Fibroblast of lung (primary cell): ENCODE measurements around the gene ZNF467. TPM values are rescaled to one million over a fixed set of nuclear protein-coding genes. Genes with fewer than 3 reads are reported as not detected.

Experiments used
- DNase-seq, 2 donors: peaks; one replicate each; pipeline versions ENCODE4 v3.0.0 to v3.0.0-alpha.2; 2010; ENCODE audit warnings: low read depth in 2 of 2
- H2AFZ ChIP-seq: 2 replicates; pipeline ENCODE4 v1.5.1; 2012; ENCODE audit warnings: low read length, control low read depth, inconsistent platforms
- H3K27ac ChIP-seq: 2 replicates; pipeline ENCODE4 v1.5.1; 2011; ENCODE audit warnings: low read length, control low read depth; ENCODE audit not compliant: insufficient read depth
- H3K27me3 ChIP-seq: 2 replicates; pipeline ENCODE4 v1.5.1; 2011; ENCODE audit warnings: mild to moderate bottlenecking, low read length; ENCODE audit not compliant: control insufficient read depth, insufficient read depth
- H3K36me3 ChIP-seq: 2 replicates; pipeline ENCODE4 v1.5.1; 2011; ENCODE audit warnings: low read length; ENCODE audit not compliant: control insufficient read depth, insufficient read depth
- H3K4me1 ChIP-seq: 2 replicates; pipeline ENCODE4 v1.5.1; 2011; ENCODE audit warnings: low read length; ENCODE audit not compliant: control insufficient read depth, insufficient read depth; ENCODE audit errors: extremely low read depth
- H3K4me2 ChIP-seq: 2 replicates; pipeline ENCODE4 v1.5.1; 2011; ENCODE audit warnings: low read length, control low read depth; ENCODE audit not compliant: insufficient read depth; ENCODE audit errors: extremely low read depth
- H3K4me3 ChIP-seq, 4 experiments: fragments of 200-600 bp in 1 of 4; sonication (generic) in 1 of 4; replicated peaks in 1 of 4; 2 replicates each; pipeline ENCODE4 v1.5.1; 2011 to 2016; ENCODE audit warnings: low read length in 4 of 4, low read depth in 3 of 4, mild to moderate bottlenecking in 3 of 4, control low read depth in 2 of 4, inconsistent platforms in 1 of 4, mixed read lengths in 1 of 4; ENCODE audit not compliant: insufficient read depth in 1 of 4; ENCODE audit errors: control extremely low read depth in 1 of 4
- H3K79me2 ChIP-seq: 2 replicates; pipeline ENCODE4 v1.5.1; 2012; ENCODE audit warnings: mild to moderate bottlenecking, low read length, inconsistent platforms; ENCODE audit not compliant: control insufficient read depth, insufficient read depth
- H3K9ac ChIP-seq: 2 replicates; pipeline ENCODE4 v1.5.1; 2011; ENCODE audit warnings: mild to moderate bottlenecking, low read length, control low read depth; ENCODE audit not compliant: insufficient read depth
- H3K9me3 ChIP-seq: 2 replicates; pipeline ENCODE4 v1.5.1; 2012; ENCODE audit warnings: low read depth, low read length; ENCODE audit not compliant: control insufficient read depth, insufficient read depth
- H4K20me1 ChIP-seq: 2 replicates; pipeline ENCODE4 v1.5.1; 2011; ENCODE audit warnings: low read length; ENCODE audit not compliant: control insufficient read depth, insufficient read depth; ENCODE audit errors: extremely low read depth
- CTCF ChIP-seq, 2 donors: IDR thresholded peaks in 1 of 2; conservative IDR thresholded peaks in 1 of 2; 1 replicate in 1 of 2; 2 replicates in 1 of 2; pipeline ENCODE4 v1.5.1; 2011 to 2012; ENCODE audit warnings: low read length in 2 of 2, control low read depth in 1 of 2, inconsistent platforms in 1 of 2, low read depth in 1 of 2, mild to moderate bottlenecking in 1 of 2
- EZH2 ChIP-seq: IDR thresholded peaks from 2 replicates; pipeline ENCODE4 v1.5.1; 2012; ENCODE audit warnings: low read length, control low read depth, mild to moderate bottlenecking; ENCODE audit errors: missing control alignments
- polyA plus RNA-seq, 2 donors: library from polyadenylated mRNA; depleted of rRNA in 1 of 2; stranded (reverse) in 1 of 2; unstranded in 1 of 2; fragments of >200 nt; gene quantifications; 2 replicates each; pipeline ENCODE4 v1.2.1, GENCODE V29; 2011 to 2012; ENCODE audit warnings: missing spikeins in 1 of 2
- total RNA-seq: library from RNA; depleted of rRNA; stranded (reverse); fragments of >200 nt; gene quantifications from 2 replicates; pipeline ENCODE4 v1.2.1, GENCODE V29; 2014

ZNF467 gene
- total and polyA plus RNA-seq, 2 donors (not counting 1 experiment from before 2014, with no cell fraction given) = 0.89 to 1.3 TPM

- H3K4me1 ChIP-seq = no peaks in the 10 kb centered on the region
- H4K20me1 ChIP-seq = no peaks in the 10 kb centered on the region
- H3K27ac ChIP-seq = no peak overlapping the region
- H3K4me3 ChIP-seq = no peak overlapping the region
- no peaks in the 10 kb centered on the region for H3K36me3 ChIP-seq
- H3K27me3 ChIP-seq = no peaks in the 10 kb centered on the region
- H3K4me2 ChIP-seq = no peak overlapping the region
- H3K9ac ChIP-seq = no peak overlapping the region
- no peak overlapping the region for H2AFZ ChIP-seq
- no peaks in the 10 kb centered on the region for H3K9me3 ChIP-seq
- H3K79me2 ChIP-seq = no peaks in the 10 kb centered on the region
- TF ChIP-seq CTCF (conservative IDR thresholded peaks at IDR 0.05 in 1 of 2, IDR thresholded peaks at IDR 0.05 in 1 of 2; ENCODE audit: low read depth in 1 of 2, low read length in 2 of 2) (no peak), EZH2 (no peak)
- no peak for DNase-seq
Observed at GRCh38 chr7:149817301-149817771, 43.9 kb upstream of the ZNF467 start.

DNA sequence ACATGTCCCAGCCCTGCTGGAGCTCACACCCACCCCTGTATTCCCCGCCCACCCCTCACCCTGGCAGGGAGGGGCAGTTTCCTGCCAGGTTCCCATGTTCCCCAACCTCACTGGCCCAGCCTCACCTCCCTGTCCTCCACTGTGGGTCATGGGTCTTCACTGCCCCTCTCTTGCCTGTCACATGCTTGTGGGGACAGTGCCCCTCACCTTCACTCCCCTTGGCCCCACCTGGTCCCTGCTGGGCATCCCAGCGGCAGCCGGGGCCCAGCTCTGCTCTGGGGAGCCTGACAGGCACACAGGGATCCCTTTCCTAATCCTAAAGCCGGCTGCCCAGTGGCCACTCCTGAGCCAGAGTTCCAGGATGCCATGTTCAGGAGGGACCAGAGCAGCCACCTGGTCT, 43.4 kb upstream of the ZNF467 start:
- Histone ChIP-seq H3K36me3 (no peaks in the 10 kb centered on the region), H4K20me1 (no peaks in the 10 kb centered on the region), H3K27ac (no peak overlapping the region), H2AFZ (no peak overlapping the region), H3K4me1 (no peaks in the 10 kb centered on the region), H3K4me3 (no peak overlapping the region), H3K27me3 (no peaks in the 10 kb centered on the region), H3K4me2 (no peak overlapping the region), H3K9me3 (no peaks in the 10 kb centered on the region), H3K79me2 (no peaks in the 10 kb centered on the region), H3K9ac (no peak overlapping the region)
- TF ChIP-seq EZH2 = no peak
- no peak for TF ChIP-seq CTCF (conservative IDR thresholded peaks at IDR 0.05 in 1 of 2, IDR thresholded peaks at IDR 0.05 in 1 of 2; ENCODE audit: low read depth in 1 of 2, low read length in 2 of 2)
- DNase-seq = no peak

GRCh38 chr7:149816267-149816751, 42.9 kb upstream of the ZNF467 start:
- no peaks in the 10 kb centered on the region for H3K4me1 ChIP-seq
- no peak overlapping the region for H2AFZ ChIP-seq
- no peak for TF ChIP-seq EZH2
- no peak for TF ChIP-seq CTCF (conservative IDR thresholded peaks at IDR 0.05 in 1 of 2, IDR thresholded peaks at IDR 0.05 in 1 of 2; ENCODE audit: low read depth in 1 of 2, low read length in 2 of 2)
- H4K20me1 ChIP-seq = no peaks in the 10 kb centered on the region
- no peak overlapping the region for H3K27ac ChIP-seq
- no peaks in the 10 kb centered on the region for H3K79me2 ChIP-seq
- no peak overlapping the region for H3K4me2 ChIP-seq
- no peaks in the 10 kb centered on the region for H3K27me3 ChIP-seq
- no peak for DNase-seq
- no peaks in the 10 kb centered on the region for H3K36me3 ChIP-seq
- no peaks in the 10 kb centered on the region for H3K9me3 ChIP-seq
- no peak overlapping the region for H3K9ac ChIP-seq
- H3K4me3 ChIP-seq = no peak overlapping the region
